Small intestine (tissue), 7 donors: Measurements from ENCODE around the gene MRRF. TPM values are rescaled to one million over a fixed set of nuclear protein-coding genes. Genes with fewer than 3 reads are reported as not detected.

ENCODE experiments used
- DNase-seq, 2 donors: peaks; one replicate each; pipeline versions ENCODE4 v3.0.0 to v3.0.0-alpha.2; 2013
- FAIRE-seq: peaks from 2 replicates; lab custom pipeline; 2012; peaks lifted over from hg19 to GRCh38; lab: Jason Lieb, UNC
- H3K27ac ChIP-seq, 3 donors: one replicate each; pipeline ENCODE4 v1.5.1; 2013; ENCODE audit warnings: low read length in 2 of 3, mild to moderate bottlenecking in 2 of 3, control low read depth in 1 of 3, inconsistent platforms in 1 of 3, low read depth in 1 of 3, moderate library complexity in 1 of 3
- H3K27me3 ChIP-seq, 3 donors: one replicate each; pipeline ENCODE4 v1.6.1; 2013; ENCODE audit warnings: low read length in 3 of 3, inconsistent platforms in 1 of 3; ENCODE audit not compliant: control insufficient read depth in 3 of 3, insufficient read depth in 3 of 3
- H3K36me3 ChIP-seq, 3 donors: one replicate each; pipeline ENCODE4 v1.6.1; 2013; ENCODE audit warnings: low read length in 3 of 3, inconsistent platforms in 1 of 3, low read depth in 1 of 3, mild to moderate bottlenecking in 1 of 3, moderate library complexity in 1 of 3; ENCODE audit not compliant: control insufficient read depth in 3 of 3, insufficient read depth in 2 of 3
- H3K4me1 ChIP-seq, 3 donors: one replicate each; pipeline ENCODE4 v1.6.1; 2013; ENCODE audit warnings: low read length in 2 of 3, inconsistent platforms in 1 of 3, low read depth in 1 of 3, mild to moderate bottlenecking in 1 of 3, moderate library complexity in 1 of 3; ENCODE audit not compliant: control insufficient read depth in 3 of 3, insufficient read depth in 2 of 3
- H3K4me3 ChIP-seq, 3 donors: one replicate each; pipeline ENCODE4 v1.5.1; 2013; ENCODE audit warnings: low read length in 3 of 3, control low read depth in 1 of 3, inconsistent platforms in 1 of 3, low read depth in 1 of 3, mild to moderate bottlenecking in 1 of 3, moderate library complexity in 1 of 3
- H3K9me3 ChIP-seq, 2 donors: one replicate each; pipeline ENCODE4 v1.6.1; 2013; ENCODE audit warnings: low read depth in 1 of 2, low read length in 1 of 2; ENCODE audit not compliant: control insufficient read depth in 2 of 2, insufficient read depth in 1 of 2
- WGBS, 3 donors: extraction: QIAGEN DNeasy Blood & Tissue Kit; methylation state at CpG; one replicate each; pipeline ENCODE4 v1.1.7; 2013; 5-methylcytosine and 5-hydroxymethylcytosine counted together
- polyA plus RNA-seq, 4 donors: library from polyadenylated mRNA; stranded (reverse) in 3 of 4; unstranded in 1 of 4; fragments of 200-250 nt in 3 of 4; fragments of 120-200 nt in 1 of 4; gene quantifications; one replicate each; pipeline versions ENCODE4 v1.2.1 to v1.2.3, GENCODE V29; 2013
- donor health status: healthy with polysubstance abuse.
- donor health status: control.
- donor health status: control.
- donor health status: Bipolar disorder and iron deficiency.
- donor health status: healthy.

The MRRF gene
- polyA plus RNA-seq, 4 donors: 46.2 to 72.7 (median 58.6) TPM

DNA sequence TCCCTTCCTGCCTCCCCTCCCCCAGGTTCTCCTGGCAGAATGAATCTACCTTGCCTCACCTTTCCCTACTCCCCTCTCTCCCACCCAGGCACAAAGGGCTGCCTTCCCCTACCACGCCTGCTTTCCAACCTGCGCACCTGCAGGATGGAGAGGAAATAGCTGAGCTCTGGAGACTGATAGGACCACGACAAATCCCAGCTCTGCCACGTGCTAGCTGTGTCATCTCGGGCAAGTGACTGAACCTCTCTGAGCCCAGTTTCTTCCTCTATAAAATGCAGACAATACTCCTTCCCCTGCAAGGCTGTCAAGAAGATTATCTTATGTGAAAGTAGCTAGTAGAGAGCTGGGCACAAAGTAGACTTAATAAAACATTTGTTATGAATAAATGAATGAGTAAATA, 74.9 kb downstream of the MRRF start:
- Histone ChIP-seq H3K4me1 (no peaks in the 10 kb centered on the region), H3K4me3 (no peak overlapping the region), H3K27me3 (peaks cover 0 to 40% (median 0%) of the 10 kb centered on the region in 3 donors), H3K27ac (no peak overlapping the region), H3K36me3 (no peaks in the 10 kb centered on the region), H3K9me3 (no peaks in the 10 kb centered on the region)
- WGBS, 3 donors: 34 to 63% (median 39%) methylated on average over 5 of the region's 5 CpGs
- DNase-seq: no peak
- no peak for FAIRE-seq

DNA sequence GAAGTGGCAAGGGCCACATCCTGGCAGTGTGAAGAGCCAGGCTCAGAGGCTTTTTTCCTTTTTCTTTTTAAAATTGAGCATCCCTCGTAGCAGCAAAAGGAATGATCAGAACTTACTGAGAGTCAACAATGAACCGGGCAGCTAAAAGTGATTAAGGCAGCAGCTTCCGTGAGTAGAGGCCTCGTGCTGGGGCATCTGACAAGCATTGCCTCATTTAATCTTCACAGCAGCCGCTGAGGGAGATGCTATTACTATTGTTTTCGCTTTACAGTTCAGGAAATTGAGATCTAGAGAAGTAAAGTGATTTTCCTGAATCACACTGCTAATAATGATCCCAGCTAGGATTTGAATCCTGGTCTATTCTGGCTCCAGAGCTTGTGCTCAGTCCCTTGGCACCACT, 75.5 kb downstream of the MRRF start:
- WGBS, 3 donors: 48 to 68% (median 67%) methylated on average over 6 of the region's 6 CpGs
- no peaks in the 10 kb centered on the region for H3K9me3 ChIP-seq
- FAIRE-seq: no peak

DNA sequence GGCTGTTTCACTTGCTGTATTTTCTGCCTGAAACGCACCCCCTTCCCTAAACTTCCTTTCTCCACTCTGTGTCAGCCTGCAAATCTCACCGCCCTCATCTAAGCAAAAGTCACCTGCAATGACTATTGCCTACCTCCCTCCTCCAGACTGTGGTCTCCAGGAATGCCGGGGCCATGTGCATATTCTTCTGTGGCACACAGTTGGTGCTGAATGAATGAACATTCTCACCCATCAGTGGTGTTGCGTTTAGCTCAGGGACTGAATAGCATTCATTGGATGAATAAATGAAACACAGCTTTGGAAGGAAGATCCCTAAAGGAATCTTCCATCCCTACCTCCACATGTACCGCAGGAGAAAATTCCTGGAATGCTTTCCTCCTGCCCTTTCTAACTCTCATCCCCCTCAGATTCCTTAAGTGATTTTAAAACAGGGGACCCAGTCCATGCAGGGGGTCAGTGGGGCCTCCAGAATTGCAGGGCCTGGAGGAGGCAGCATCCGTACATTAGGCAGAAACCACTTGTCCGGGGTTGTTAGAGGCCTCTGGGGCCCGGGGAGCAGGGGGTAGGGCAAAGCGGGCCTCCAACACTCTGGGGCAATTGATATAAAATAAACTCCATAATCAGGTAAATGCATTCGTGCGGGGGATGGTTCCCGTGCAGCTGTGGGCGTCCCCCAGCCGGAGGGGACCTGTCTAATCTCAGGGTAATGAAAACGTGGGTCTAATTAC, 77.8 kb downstream of the MRRF start:
- 84 to 87% (median 85%) methylated on average over 15 of the region's 15 CpGs for WGBS, 3 donors
- Histone ChIP-seq H3K9me3 (no peaks in the 10 kb centered on the region), H3K36me3 (no peaks in the 10 kb centered on the region), H3K4me1 (peaks cover 0 to 4% (median 4%) of the 10 kb centered on the region in 3 donors), H3K27ac (no peak overlapping the region), H3K27me3 (peaks cover 0 to 33% (median 0%) of the 10 kb centered on the region in 3 donors), H3K4me3 (no peak overlapping the region)
- no peak for DNase-seq
- no peak for FAIRE-seq

More for the DNA sequence above, 75.5 kb downstream of the MRRF start:
- DNase-seq: no peak
- no peak overlapping the region for H3K4me3 ChIP-seq
- no peaks in the 10 kb centered on the region for H3K36me3 ChIP-seq
- no peak overlapping the region for H3K27ac ChIP-seq
- H3K27me3 ChIP-seq: peaks cover 0 to 43% (median 0%) of the 10 kb centered on the region in 3 donors
- no peaks in the 10 kb centered on the region for H3K4me1 ChIP-seq

DNA sequence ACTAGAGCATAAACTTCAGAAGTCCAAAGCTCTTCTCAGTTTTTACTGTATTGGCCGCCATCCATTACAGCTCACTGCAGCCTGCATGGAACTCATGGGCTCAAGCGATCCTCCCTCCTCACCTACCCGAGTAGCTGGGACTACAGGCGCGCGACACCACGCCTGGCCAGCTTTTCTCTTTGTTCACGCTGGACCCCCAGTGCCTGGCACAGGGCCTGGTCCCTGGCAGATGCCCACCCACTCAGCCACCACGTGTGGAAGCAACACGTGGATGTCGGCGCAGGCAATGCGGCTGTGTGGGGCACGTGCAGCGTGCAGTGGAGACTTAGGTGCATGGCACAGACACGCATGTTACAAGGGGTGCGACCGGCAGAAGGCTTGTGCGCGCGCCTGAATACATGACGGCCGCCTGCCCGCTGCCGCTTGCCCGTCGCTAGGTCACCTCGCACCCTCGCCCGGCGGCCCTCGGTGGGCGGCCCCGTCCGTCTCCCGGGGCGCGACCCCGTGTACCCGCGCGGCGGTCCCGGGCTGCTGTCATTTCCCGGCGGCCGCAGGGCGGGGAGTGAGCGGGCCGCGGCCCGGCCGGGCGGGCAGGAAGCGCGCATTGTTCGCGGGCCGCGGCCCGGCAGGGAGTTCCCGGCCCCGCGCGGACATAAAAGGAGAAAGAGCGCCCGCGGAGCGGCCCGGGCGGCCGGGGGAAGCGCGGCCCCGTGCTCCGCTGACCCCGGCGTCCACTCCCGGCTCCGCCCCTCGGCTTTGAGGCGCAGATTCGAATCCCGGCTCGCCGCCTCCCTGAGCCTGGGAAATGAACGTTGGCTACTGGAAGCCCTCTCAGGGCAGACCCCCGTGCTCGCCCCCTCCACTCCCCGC, 82.0 kb downstream of the MRRF start:
- FAIRE-seq (no peak), DNase-seq (peak; percentile 39 to 69)
- Histone ChIP-seq H3K4me3 (peak overlapping the region; percentile 33 to 59 (median 40)), H3K27me3 (peaks cover 0 to 22% (median 0%) of the 10 kb centered on the region in 3 donors), H3K27ac (peak overlapping the region in 1 of 3 donors; percentile 65), H3K36me3 (no peaks in the 10 kb centered on the region), H3K9me3 (no peaks in the 10 kb centered on the region), H3K4me1 (peaks cover 2 to 12% (median 4%) of the 10 kb centered on the region in 3 donors)
- WGBS, 3 donors: 3 to 7% (median 5%) methylated on average over 67 to 90 of the region's 90 CpGs

DNA sequence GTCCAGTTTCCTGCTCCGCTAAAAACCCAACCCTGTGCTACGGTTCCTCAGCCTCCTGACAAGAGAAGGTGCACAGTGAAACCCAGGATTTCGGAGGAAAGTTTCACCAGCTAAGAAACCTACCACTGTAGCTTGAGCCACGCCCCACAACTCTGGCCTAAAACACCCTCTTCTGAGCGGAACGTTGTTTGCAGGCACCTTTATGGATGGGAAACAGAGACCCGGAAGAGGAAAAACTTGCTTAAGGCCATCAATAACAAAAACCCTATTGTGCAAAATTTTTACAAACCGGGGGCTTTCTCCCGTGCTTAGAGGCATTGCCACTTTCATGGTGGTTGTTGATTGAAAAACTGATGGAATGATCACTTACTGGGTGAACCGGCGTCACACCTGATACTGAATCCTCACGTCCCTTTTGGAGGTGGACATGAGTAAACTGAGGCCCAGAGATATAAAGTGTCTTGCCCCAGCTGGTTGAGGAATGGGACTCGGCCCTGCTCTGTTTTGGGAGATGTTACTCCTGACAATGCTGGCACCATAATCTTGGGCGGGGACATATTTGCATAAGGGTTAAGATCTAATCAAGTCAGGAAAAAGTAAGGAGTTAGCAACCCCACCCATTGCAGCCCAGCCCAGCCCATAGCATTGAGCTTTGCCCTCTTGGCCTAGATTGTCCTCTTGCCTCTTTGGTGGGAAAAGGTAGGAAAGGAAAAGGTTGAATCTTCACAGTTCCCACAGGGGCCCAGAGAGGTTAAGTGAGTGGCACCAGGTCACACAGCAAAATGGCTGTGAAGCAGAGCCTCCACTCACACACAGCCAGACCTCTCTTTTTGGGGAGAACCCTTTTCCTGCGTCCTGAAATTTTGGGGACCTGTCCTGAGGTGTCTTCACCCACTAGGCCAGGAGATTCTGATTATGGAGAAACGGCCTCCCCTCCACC, 82.9 kb downstream of the MRRF start:
- DNase-seq: peak; percentile 35 to 73
- peak overlapping the region in 1 of 3 donors; percentile 65 for H3K27ac ChIP-seq
- 14 to 35% (median 26%) methylated on average over 16 of the region's 16 CpGs for WGBS, 3 donors
- H3K4me1 ChIP-seq: peaks cover 2 to 12% (median 4%) of the 10 kb centered on the region in 3 donors
- no peaks in the 10 kb centered on the region for H3K36me3 ChIP-seq
- H3K4me3 ChIP-seq: peak overlapping the region; percentile 33 to 59 (median 40)
- no peaks in the 10 kb centered on the region for H3K9me3 ChIP-seq
- peaks cover 0 to 22% (median 0%) of the 10 kb centered on the region in 3 donors for H3K27me3 ChIP-seq
- no peak for FAIRE-seq

DNA sequence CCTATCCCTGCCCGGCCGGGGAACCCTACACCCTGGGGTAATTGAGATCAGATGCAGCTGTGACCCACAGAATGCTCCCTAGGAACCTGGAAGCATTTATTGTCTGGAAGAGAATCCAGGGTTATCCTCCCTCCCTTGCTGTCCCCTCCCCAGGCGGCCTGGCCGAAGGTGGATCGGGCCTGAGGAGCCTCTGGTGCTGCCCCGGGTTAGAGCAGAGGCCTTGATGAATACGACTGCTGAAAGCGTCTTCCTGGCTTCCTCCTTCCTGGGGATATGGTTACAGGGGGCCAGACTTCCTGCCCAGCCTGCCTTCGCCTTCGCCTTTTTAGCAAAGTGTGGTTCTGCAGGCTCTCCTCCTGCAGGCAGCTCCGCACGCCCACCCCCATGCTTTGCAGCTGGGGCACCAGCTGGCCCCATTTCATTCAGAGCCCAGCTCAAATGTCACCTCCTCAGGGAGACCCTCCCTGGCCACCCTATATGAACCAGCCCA, 83.7 kb downstream of the MRRF start:
- FAIRE-seq: no peak
- 54 to 70% (median 65%) methylated on average over 12 of the region's 12 CpGs for WGBS, 3 donors
- DNase-seq: no peak
- peak overlapping the region in 1 of 3 donors; percentile 40 for H3K27ac ChIP-seq
- no peak overlapping the region for H3K4me3 ChIP-seq
- no peaks in the 10 kb centered on the region for H3K36me3 ChIP-seq
- H3K9me3 ChIP-seq: peaks cover 0 to 2% of the 10 kb centered on the region in 2 donors
- H3K27me3 ChIP-seq: peaks cover 0 to 22% (median 0%) of the 10 kb centered on the region in 3 donors
- peaks cover 2 to 12% (median 4%) of the 10 kb centered on the region in 3 donors for H3K4me1 ChIP-seq

DNA sequence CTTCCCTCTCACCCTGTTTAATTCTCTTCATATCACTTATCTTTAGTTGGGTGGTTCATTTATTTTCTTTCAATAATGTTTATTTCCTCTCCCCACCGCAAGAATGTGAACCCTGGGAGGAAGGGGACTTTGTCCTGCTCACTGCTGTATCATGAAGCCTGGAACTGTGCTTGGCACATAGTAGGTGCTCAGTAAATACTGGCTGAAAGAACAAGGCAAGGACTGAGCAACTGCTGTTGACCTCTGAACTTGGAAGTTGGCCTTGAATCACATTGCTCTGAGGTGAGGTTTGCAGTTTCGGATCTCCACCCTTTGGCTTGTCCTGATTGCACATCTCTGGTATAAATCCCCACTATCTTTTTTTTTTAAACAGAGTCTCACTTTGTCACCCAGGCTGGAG, 84.1 kb downstream of the MRRF start:
- FAIRE-seq (no peak), DNase-seq (peak in 1 of 2 donors; percentile 49)
- Histone ChIP-seq H3K27ac (peak overlapping the region in 1 of 3 donors; percentile 40), H3K4me3 (no peak overlapping the region), H3K9me3 (peaks cover 0 to 2% of the 10 kb centered on the region in 2 donors), H3K27me3 (peaks cover 0 to 22% (median 0%) of the 10 kb centered on the region in 3 donors), H3K4me1 (peaks cover 2 to 12% (median 4%) of the 10 kb centered on the region in 3 donors), H3K36me3 (no peaks in the 10 kb centered on the region)
- 18 to 47% (median 26%) methylated on average over 2 of the region's 2 CpGs for WGBS, 3 donors
